ENCODE results near the gene MIGA2.

Gene MIGA2

GRCh38 chr9:129040113-129040643 lies 3.8 kb downstream of the MIGA2 start:
- no peak for DNase-seq

GRCh38 chr9:129042016-129042415 lies 5.6 kb downstream of the MIGA2 start:
- no peak for DNase-seq

GRCh38 chr9:129052592-129052991 lies 16.2 kb downstream of the MIGA2 start:
- DNase-seq = peak; percentile 21

GRCh38 chr9:129053020-129053419 lies 16.6 kb downstream of the MIGA2 start:
- DNase-seq = no peak

- no peak for DNase-seq
Measured at GRCh38 chr9:129054163-129054851, 17.9 kb downstream of the MIGA2 start.

GRCh38 chr9:129058965-129059795 lies 22.8 kb downstream of the MIGA2 start:
- DNase-seq = no peak

GRCh38 chr9:129059796-129060785 lies 23.7 kb downstream of the MIGA2 start:
- no peak for DNase-seq

GRCh38 chr9:129060991-129061390 lies 24.6 kb downstream of the MIGA2 start:
- no peak for DNase-seq

GRCh38 chr9:129063061-129063460 lies 26.6 kb downstream of the MIGA2 start:
- no peak for DNase-seq

- DNase-seq = no peak
Measured at GRCh38 chr9:129064499-129064908, 28.1 kb downstream of the MIGA2 start.

GRCh38 chr9:129068110-129068509 lies 31.7 kb downstream of the MIGA2 start:
- DNase-seq = no peak

- no peak for DNase-seq
Measured at GRCh38 chr9:129068990-129069861, 32.8 kb downstream of the MIGA2 start.

- no peak for DNase-seq
Measured at GRCh38 chr9:129069862-129070641, 33.6 kb downstream of the MIGA2 start.

GRCh38 chr9:129070696-129071525 lies 34.5 kb downstream of the MIGA2 start:
- DNase-seq = no peak

GRCh38 chr9:129071526-129072126 lies 35.2 kb downstream of the MIGA2 start:
- DNase-seq = no peak

- DNase-seq = no peak
Measured at GRCh38 chr9:129072171-129072570, 35.7 kb downstream of the MIGA2 start.

- no peak for DNase-seq
Measured at GRCh38 chr9:129073404-129073803, 37.0 kb downstream of the MIGA2 start.

- DNase-seq = no peak
Measured at GRCh38 chr9:129074106-129074505, 37.7 kb downstream of the MIGA2 start.

- no peak for DNase-seq
Measured at GRCh38 chr9:129075996-129076639, 39.7 kb downstream of the MIGA2 start.
